Activated CD4-positive, alpha-beta memory T cell treated with anti-CD3 and anti-CD28 coated beads for 36 hours (primary cell): ENCODE measurements around the gene CHST14. TPM values are rescaled to one million over a fixed set of nuclear protein-coding genes. Genes with fewer than 3 reads are reported as not detected.
A peak's percentile ranks its signal among the peaks of the same experiment; 100 is the strongest.

ENCODE experiments used
- CTCF ChIA-PET: fragments of 350-600 bp; sonication (Branson Sonifier 250); formaldehyde crosslinking; loops from one replicate; lab custom pipeline; 2021; ENCODE audit warnings: antibody characterized with exemption, inconsistent platforms; lab: Charles Lee
- POLR2A ChIA-PET: fragments of 350-600 bp; sonication (Branson Sonifier 250); formaldehyde crosslinking; loops from one replicate; lab custom pipeline; 2021; ENCODE audit warnings: antibody characterized with exemption; lab: Charles Lee
- DNase-seq: peaks from one replicate; pipeline ENCODE4 v3.0.0-alpha.2; 2020
- H3K27ac Mint-ChIP-seq: one replicate; pipeline ENCODE4 v1.8.0; 2021; ENCODE audit warnings: mixed read lengths
- H3K27me3 Mint-ChIP-seq: one replicate; pipeline ENCODE4 v1.8.0; 2021; ENCODE audit warnings: mixed read lengths
- H3K36me3 Mint-ChIP-seq: one replicate; pipeline ENCODE4 v1.8.0; 2021; ENCODE audit warnings: mixed read lengths
- H3K4me1 Mint-ChIP-seq: one replicate; pipeline ENCODE4 v1.8.0; 2021; ENCODE audit warnings: low read depth, mixed read lengths
- H3K4me3 Mint-ChIP-seq: one replicate; pipeline ENCODE4 v1.8.0; 2021; ENCODE audit warnings: mild to moderate bottlenecking, mixed read lengths
- H3K9me3 Mint-ChIP-seq: one replicate; pipeline ENCODE4 v1.8.0; 2021; ENCODE audit warnings: mixed read lengths
- intact Hi-C: fragments of 100-400 bp; cut with micrococcal nuclease; formaldehyde crosslinking; loops from one replicate; pipeline ENCODE4 v1.15.1; 2023
- total RNA-seq, 2 experiments: library from RNA; stranded (reverse); gene quantifications; one replicate each; pipeline ENCODE4 v1.2.3, GENCODE V29; 2021

CHST14 gene
- total RNA-seq, 2 experiments from 2014 or later = 8.2 to 8.7 TPM

- ChIA-PET CTCF (interaction anchor here (0.7 to 3.1 kb wide), 10 partner anchors 9 to 366 kb away, joined by 3 to 10 read pairs (median 4); partner anchors contain the start of gene DNAJC17), POLR2A (interaction anchor here (0.6 to 1.4 kb wide), 4 partner anchors 9 to 134 kb away, joined by 3 to 4 read pairs (median 3); partner anchors contain the start of gene PLCB2)
- Mint-ChIP-seq H3K27me3 (peaks cover 18% of the 10 kb centered on the region), H3K4me3 (peak overlapping the region; percentile 86), H3K4me1 (peaks cover 58% of the 10 kb centered on the region), H3K27ac (peak overlapping the region; percentile 45), H3K9me3 (no peaks in the 10 kb centered on the region), H3K36me3 (no peaks in the 10 kb centered on the region)
- intact Hi-C loops = loop anchor here (2.0 to 5.0 kb wide), 3 partner anchors 37 to 65 kb away; partner anchors contain the start of gene IVD
- peak; percentile 41 for DNase-seq
Measured at GRCh38 chr15:40441565-40442531, 28.9 kb upstream of the CHST14 start.

DNA sequence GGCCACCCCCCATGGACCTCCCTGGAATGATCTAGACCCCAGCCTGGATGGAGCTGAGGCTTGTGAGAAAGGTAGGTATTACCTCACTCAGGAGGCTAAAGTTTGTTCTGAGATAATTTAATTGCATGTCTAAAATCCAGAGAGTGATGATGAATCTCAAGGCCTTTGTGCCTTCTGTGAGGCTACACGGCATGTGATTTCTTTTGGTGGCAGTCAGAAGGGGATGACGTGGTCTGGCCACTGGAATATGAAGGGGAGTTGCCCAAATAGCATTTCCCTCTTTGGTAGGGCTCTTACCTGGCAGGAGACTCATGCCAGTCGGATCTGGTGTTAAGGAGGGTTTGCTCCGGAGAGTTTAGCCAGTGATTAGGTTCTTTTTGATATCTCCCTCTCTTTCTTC is 27.5 kb upstream of the CHST14 start:
- ChIA-PET CTCF (interaction anchor here (1.0 to 1.6 kb wide), 2 partner anchors 9 to 64 kb away, joined by 3 to 6 read pairs; no protein-coding TSS in a partner anchor), POLR2A (interaction anchor here (0.7 to 1.3 kb wide), 2 partner anchors 11 to 18 kb away, joined by 3 to 4 read pairs; no protein-coding TSS in a partner anchor)
- no peak for DNase-seq
- intact Hi-C loops = loop anchor here (2.0 to 5.0 kb wide), 2 partner anchors 49 to 64 kb away; no protein-coding TSS in a partner anchor
- peaks cover 7% of the 10 kb centered on the region for H3K27me3 Mint-ChIP-seq
- H3K36me3 Mint-ChIP-seq = no peaks in the 10 kb centered on the region
- peak overlapping the region; percentile 86 for H3K4me3 Mint-ChIP-seq
- H3K9me3 Mint-ChIP-seq = no peaks in the 10 kb centered on the region
- peaks cover 52% of the 10 kb centered on the region for H3K4me1 Mint-ChIP-seq
- H3K27ac Mint-ChIP-seq = no peak overlapping the region

DNA sequence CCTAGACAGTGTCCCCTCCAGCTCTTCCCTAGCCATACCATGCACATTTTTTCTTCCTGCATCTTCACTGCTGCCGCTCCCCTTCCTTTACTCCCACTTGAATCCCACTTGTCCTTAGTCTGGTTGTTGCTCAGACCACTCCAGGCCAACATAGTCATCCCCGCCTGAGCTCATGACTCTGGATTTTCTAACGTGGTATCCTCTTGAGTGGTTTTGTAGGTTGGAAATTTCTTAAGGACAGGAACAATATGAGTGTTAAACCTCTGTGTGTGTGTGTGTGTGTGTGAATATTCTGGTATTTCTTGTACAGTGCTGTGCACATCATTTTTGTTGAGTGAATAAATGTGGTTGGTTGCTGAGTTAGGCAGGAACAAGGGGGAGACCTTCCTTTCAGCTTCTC is 26.9 kb upstream of the CHST14 start:
- ChIA-PET CTCF (interaction anchor here (0.8 to 1.6 kb wide), 2 partner anchors 9 to 76 kb away, joined by 3 to 6 read pairs; no protein-coding TSS in a partner anchor), POLR2A (interaction anchor here (1.3 kb wide), 1 partner anchor 11 kb away, joined by 4 read pairs; no protein-coding TSS in a partner anchor)
- Mint-ChIP-seq H3K4me1 (peaks cover 52% of the 10 kb centered on the region), H3K27ac (no peak overlapping the region), H3K9me3 (no peaks in the 10 kb centered on the region), H3K36me3 (no peaks in the 10 kb centered on the region), H3K4me3 (no peak overlapping the region), H3K27me3 (peaks cover 1% of the 10 kb centered on the region)
- intact Hi-C loops = loop anchor here (2.0 to 5.0 kb wide), 2 partner anchors 48 to 63 kb away; no protein-coding TSS in a partner anchor
- DNase-seq = no peak

GRCh38 chr15:40444736-40445135 is 26.0 kb upstream of the CHST14 start:
- Mint-ChIP-seq H3K36me3 (peaks cover 3% of the 10 kb centered on the region), H3K27ac (no peak overlapping the region), H3K4me3 (no peak overlapping the region), H3K27me3 (no peaks in the 10 kb centered on the region), H3K9me3 (no peaks in the 10 kb centered on the region), H3K4me1 (peaks cover 54% of the 10 kb centered on the region)
- POLR2A ChIA-PET = no interaction called here
- CTCF ChIA-PET = interaction anchor here (0.5 to 1.5 kb wide), 4 partner anchors 63 to 643 kb away, joined by 3 to 6 read pairs (median 4); no protein-coding TSS in a partner anchor
- DNase-seq = no peak
- intact Hi-C loops = loop anchor here (5.0 kb wide), 1 partner anchor 48 kb away; no protein-coding TSS in a partner anchor

GRCh38 chr15:40445421-40445922 is 25.3 kb upstream of the CHST14 start:
- Mint-ChIP-seq H3K27me3 (no peaks in the 10 kb centered on the region), H3K36me3 (peaks cover 3% of the 10 kb centered on the region), H3K4me1 (peaks cover 55% of the 10 kb centered on the region), H3K27ac (no peak overlapping the region), H3K4me3 (no peak overlapping the region), H3K9me3 (no peaks in the 10 kb centered on the region)
- DNase-seq = no peak
- POLR2A ChIA-PET = no interaction called here
- intact Hi-C loops = no loop called here
- CTCF ChIA-PET = interaction anchor here (0.8 to 1.5 kb wide), 4 partner anchors 25 to 642 kb away, joined by 3 to 6 read pairs (median 4); no protein-coding TSS in a partner anchor

- ChIA-PET CTCF (interaction anchor here (1.0 kb wide), 1 partner anchor 26 kb away, joined by 3 read pairs; no protein-coding TSS in a partner anchor), POLR2A (interaction anchor here (0.6 kb wide), 1 partner anchor 35 kb away, joined by 3 read pairs; no protein-coding TSS in a partner anchor)
- H3K4me3 Mint-ChIP-seq = no peak overlapping the region
- H3K36me3 Mint-ChIP-seq = peaks cover 3% of the 10 kb centered on the region
- peaks cover 60% of the 10 kb centered on the region for H3K4me1 Mint-ChIP-seq
- intact Hi-C loops = no loop called here
- H3K27ac Mint-ChIP-seq = no peak overlapping the region
- H3K9me3 Mint-ChIP-seq = no peaks in the 10 kb centered on the region
- no peaks in the 10 kb centered on the region for H3K27me3 Mint-ChIP-seq
- DNase-seq = no peak
Measured at GRCh38 chr15:40446144-40446543, 24.6 kb upstream of the CHST14 start.

DNA sequence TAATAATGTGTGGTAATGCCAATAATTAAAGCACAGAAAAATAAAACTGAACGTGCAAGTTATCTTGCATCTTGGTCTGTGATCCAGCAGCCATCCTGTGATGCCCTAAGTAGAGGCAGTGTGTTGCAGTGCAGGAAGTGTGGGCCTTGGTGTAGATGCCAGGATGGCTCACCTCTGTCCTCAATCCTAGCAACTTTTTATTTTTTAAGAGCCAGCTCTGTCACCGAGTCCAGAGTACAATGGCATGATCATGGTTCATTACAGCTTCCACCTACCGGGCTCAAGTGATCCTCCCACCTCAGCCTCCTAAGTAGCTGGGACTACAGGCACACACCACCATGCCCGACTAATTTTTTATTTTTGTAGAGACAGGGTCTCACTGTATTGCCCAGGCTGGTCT is 22.4 kb upstream of the CHST14 start:
- H3K27me3 Mint-ChIP-seq = no peaks in the 10 kb centered on the region
- peaks cover 3% of the 10 kb centered on the region for H3K36me3 Mint-ChIP-seq
- H3K4me3 Mint-ChIP-seq = no peak overlapping the region
- DNase-seq = no peak
- intact Hi-C loops = no loop called here
- no peaks in the 10 kb centered on the region for H3K9me3 Mint-ChIP-seq
- no peak overlapping the region for H3K27ac Mint-ChIP-seq
- ChIA-PET POLR2A (no interaction called here), CTCF (interaction anchor here (0.6 to 0.7 kb wide), 2 partner anchors 78 to 149 kb away, joined by 4 read pairs; no protein-coding TSS in a partner anchor)
- peaks cover 70% of the 10 kb centered on the region for H3K4me1 Mint-ChIP-seq

GRCh38 chr15:40449275-40449674 is 21.5 kb upstream of the CHST14 start:
- Mint-ChIP-seq H3K4me3 (no peak overlapping the region), H3K36me3 (peaks cover 3% of the 10 kb centered on the region), H3K27me3 (no peaks in the 10 kb centered on the region), H3K9me3 (no peaks in the 10 kb centered on the region), H3K4me1 (peaks cover 70% of the 10 kb centered on the region), H3K27ac (no peak overlapping the region)
- POLR2A ChIA-PET = interaction anchor here (0.9 kb wide), 1 partner anchor 141 kb away, joined by 4 read pairs; the partner anchor contains the start of gene PLCB2
- DNase-seq = no peak
- CTCF ChIA-PET = interaction anchor here (0.6 to 0.7 kb wide), 3 partner anchors 48 to 148 kb away, joined by 3 to 4 read pairs (median 4); no protein-coding TSS in a partner anchor
- intact Hi-C loops = no loop called here

GRCh38 chr15:40450047-40450446 is 20.7 kb upstream of the CHST14 start:
- Mint-ChIP-seq H3K9me3 (no peaks in the 10 kb centered on the region), H3K27ac (no peak overlapping the region), H3K27me3 (no peaks in the 10 kb centered on the region), H3K4me1 (peaks cover 70% of the 10 kb centered on the region), H3K4me3 (no peak overlapping the region), H3K36me3 (peaks cover 3% of the 10 kb centered on the region)
- intact Hi-C loops = no loop called here
- CTCF ChIA-PET = interaction anchor here (1.3 to 1.6 kb wide), 2 partner anchors 9 to 27 kb away, joined by 3 to 7 read pairs; partner anchors contain the start of gene BAHD1
- no peak for DNase-seq
- POLR2A ChIA-PET = interaction anchor here (0.9 to 1.3 kb wide), 2 partner anchors 8 to 142 kb away, joined by 3 to 4 read pairs; partner anchors contain the start of gene PLCB2

- no peak for DNase-seq
- H3K4me1 Mint-ChIP-seq = peaks cover 74% of the 10 kb centered on the region
- H3K4me3 Mint-ChIP-seq = no peak overlapping the region
- ChIA-PET CTCF (interaction anchor here (0.9 to 1.8 kb wide), 6 partner anchors 9 to 172 kb away, joined by 3 to 7 read pairs (median 4); partner anchors contain the start of gene BAHD1), POLR2A (no interaction called here)
- peak overlapping the region; percentile 44 for H3K27ac Mint-ChIP-seq
- H3K36me3 Mint-ChIP-seq = peaks cover 3% of the 10 kb centered on the region
- intact Hi-C loops = no loop called here
- H3K9me3 Mint-ChIP-seq = no peaks in the 10 kb centered on the region
- no peaks in the 10 kb centered on the region for H3K27me3 Mint-ChIP-seq
Measured at GRCh38 chr15:40451527-40452158, 19.1 kb upstream of the CHST14 start.
